ENCODE results near the gene MTCL1. TPM values are rescaled to one million over a fixed set of nuclear protein-coding genes. Genes with fewer than 3 reads are reported as not detected.

MTCL1 gene
- total and polyA plus RNA-seq, 9 donors: 2.2 to 9.6 (median 6.5) TPM

DNA sequence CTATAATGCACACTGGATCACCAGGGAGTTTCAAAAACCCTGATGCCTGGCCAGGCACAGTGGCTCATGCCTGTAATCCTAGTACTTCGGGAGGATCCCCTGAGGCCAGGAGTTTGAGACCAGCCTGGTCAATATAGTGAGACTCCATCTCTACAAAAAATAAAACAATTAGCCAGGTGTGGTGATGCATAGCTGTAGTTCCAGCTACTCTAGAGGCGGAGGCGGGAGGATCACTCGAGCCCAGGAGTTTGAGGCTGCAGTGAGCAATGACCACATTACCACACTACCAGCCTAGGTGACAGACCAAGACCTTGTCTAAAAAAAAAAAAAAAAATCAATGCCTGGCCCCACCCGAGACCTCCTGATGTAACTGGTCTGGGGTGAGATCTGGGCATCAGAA lies 137.2 kb downstream of the MTCL1 start:
- WGBS, 3 donors: 81 to 91% (median 89%) methylated on average over 5 of the region's 5 CpGs

DNA sequence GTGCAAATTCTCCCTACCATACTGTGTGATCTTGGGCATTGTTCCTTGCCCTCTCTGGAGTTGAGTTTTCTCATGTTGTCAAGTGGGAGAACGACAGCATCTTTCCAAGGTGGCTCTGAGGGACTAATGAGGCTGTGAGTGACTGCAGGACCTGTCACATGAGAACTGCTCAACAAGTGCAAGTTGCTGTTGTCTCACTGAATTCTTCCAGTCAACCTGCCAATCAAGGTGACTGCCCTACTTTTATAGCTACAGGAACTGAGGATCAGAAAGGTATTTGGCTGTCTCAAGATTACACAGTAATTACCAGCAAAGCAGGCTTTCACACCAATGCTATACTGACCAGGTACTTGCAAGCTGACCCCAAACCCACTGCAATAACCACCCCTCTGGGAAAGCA lies 137.6 kb downstream of the MTCL1 start:
- Histone ChIP-seq H3K4me3 (no peak overlapping the region), H3K9me3 (no peaks in the 10 kb centered on the region), H3K36me3 (no peaks in the 10 kb centered on the region), H3K27me3 (no peaks in the 10 kb centered on the region), H3K27ac (no peak overlapping the region), H3K4me1 (ENCODE audit: insufficient read depth) (peaks cover 1% of the 10 kb centered on the region)
- 40 to 85% (median 83%) methylated on average over 1 of the region's 1 CpG for WGBS, 3 donors
- intact Hi-C loops (cut with DNase I): no loop called here
- TF ChIP-seq EP300 (IDR thresholded peaks at IDR 0.05): no peak
- TF ChIP-seq POLR2A (IDR thresholded peaks at IDR 0.05): no peak
- TF ChIP-seq, protein P1, sequence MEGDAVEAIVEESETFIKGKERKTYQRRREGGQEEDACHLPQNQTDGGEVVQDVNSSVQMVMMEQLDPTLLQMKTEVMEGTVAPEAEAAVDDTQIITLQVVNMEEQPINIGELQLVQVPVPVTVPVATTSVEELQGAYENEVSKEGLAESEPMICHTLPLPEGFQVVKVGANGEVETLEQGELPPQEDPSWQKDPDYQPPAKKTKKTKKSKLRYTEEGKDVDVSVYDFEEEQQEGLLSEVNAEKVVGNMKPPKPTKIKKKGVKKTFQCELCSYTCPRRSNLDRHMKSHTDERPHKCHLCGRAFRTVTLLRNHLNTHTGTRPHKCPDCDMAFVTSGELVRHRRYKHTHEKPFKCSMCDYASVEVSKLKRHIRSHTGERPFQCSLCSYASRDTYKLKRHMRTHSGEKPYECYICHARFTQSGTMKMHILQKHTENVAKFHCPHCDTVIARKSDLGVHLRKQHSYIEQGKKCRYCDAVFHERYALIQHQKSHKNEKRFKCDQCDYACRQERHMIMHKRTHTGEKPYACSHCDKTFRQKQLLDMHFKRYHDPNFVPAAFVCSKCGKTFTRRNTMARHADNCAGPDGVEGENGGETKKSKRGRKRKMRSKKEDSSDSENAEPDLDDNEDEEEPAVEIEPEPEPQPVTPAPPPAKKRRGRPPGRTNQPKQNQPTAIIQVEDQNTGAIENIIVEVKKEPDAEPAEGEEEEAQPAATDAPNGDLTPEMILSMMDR (IDR thresholded peaks at IDR 0.05): no peak
- no peak for DNase-seq

More for the DNA sequence above, 137.2 kb downstream of the MTCL1 start:
- Histone ChIP-seq H3K4me1 (ENCODE audit: insufficient read depth) (peaks cover 1% of the 10 kb centered on the region), H3K36me3 (no peaks in the 10 kb centered on the region), H3K4me3 (no peak overlapping the region), H3K27me3 (no peaks in the 10 kb centered on the region), H3K9me3 (no peaks in the 10 kb centered on the region), H3K27ac (no peak overlapping the region)
- no peak for TF ChIP-seq EP300 (IDR thresholded peaks at IDR 0.05)
- TF ChIP-seq POLR2A (IDR thresholded peaks at IDR 0.05): no peak
- TF ChIP-seq, protein P1 (IDR thresholded peaks at IDR 0.05): no peak
- DNase-seq: no peak
- intact Hi-C loops (cut with DNase I): no loop called here

DNA sequence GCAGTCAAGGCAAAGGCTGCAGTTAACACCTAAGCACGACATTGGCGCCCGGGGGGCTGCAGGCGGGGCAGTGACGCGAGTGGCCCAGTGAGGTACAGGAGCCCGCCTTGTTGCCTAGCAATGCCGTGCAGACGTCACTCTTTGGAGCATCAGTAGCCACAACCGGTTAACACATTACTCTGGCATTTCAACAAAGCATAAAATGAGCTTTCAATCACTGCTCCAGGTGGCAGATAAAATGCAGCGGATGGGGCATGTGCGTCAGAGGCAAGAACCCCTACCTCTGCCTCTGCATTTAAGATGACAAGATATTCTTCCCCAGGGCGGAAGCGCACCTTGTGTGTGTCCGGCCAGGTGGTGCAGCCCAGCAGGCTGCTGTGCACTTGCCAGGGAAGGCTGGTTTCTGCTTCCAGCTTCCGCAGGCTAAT lies 139.4 kb downstream of the MTCL1 start:
- Histone ChIP-seq H3K4me3 (no peak overlapping the region), H3K36me3 (no peaks in the 10 kb centered on the region), H3K27me3 (no peaks in the 10 kb centered on the region), H3K9me3 (no peaks in the 10 kb centered on the region), H3K27ac (no peak overlapping the region), H3K4me1 (ENCODE audit: insufficient read depth) (no peaks in the 10 kb centered on the region)
- WGBS, 3 donors: 61 to 71% (median 62%) methylated on average over 16 of the region's 16 CpGs
- TF ChIP-seq, protein P1 (IDR thresholded peaks at IDR 0.05): no peak
- TF ChIP-seq EP300 (IDR thresholded peaks at IDR 0.05): no peak
- no peak for TF ChIP-seq POLR2A (IDR thresholded peaks at IDR 0.05)
- no peak for DNase-seq
- intact Hi-C loops (cut with DNase I): no loop called here

DNA sequence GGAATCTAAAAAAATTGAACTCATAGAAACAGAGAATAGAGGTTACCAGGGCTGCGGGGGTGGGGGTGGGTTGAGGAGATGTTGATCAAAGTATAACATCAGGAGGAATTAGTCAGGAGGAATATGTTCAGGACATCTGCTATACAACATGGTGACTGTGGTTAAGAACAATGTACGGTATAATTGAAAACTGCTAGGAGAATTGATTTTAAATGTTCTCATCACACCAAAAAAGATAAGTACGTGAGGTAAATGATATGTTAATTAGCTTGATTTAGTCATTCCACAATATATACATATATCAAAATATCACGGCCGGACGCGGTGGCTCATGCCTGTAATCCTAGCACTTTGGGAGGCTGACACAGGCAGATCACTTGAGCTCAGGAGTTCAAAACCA lies 140.2 kb downstream of the MTCL1 start:
- TF ChIP-seq, protein P1 (IDR thresholded peaks at IDR 0.05): no peak
- TF ChIP-seq EP300 (IDR thresholded peaks at IDR 0.05): no peak
- no peak for TF ChIP-seq POLR2A (IDR thresholded peaks at IDR 0.05)
- 85 to 89% (median 87%) methylated on average over 7 of the region's 7 CpGs for WGBS, 3 donors
- H3K4me3 ChIP-seq: no peak overlapping the region
- H3K36me3 ChIP-seq: no peaks in the 10 kb centered on the region
- H3K27me3 ChIP-seq: no peaks in the 10 kb centered on the region
- no peak for DNase-seq
- intact Hi-C loops (cut with DNase I): no loop called here
- H3K27ac ChIP-seq: no peak overlapping the region
- no peaks in the 10 kb centered on the region for H3K9me3 ChIP-seq
- no peaks in the 10 kb centered on the region for H3K4me1 ChIP-seq (ENCODE audit: insufficient read depth)

Measured in ovary (tissue), 9 donors.